Sigmoid colon (tissue), 7 donors: ENCODE measurements around the gene RBM47. TPM values are rescaled to one million over a fixed set of nuclear protein-coding genes. Genes with fewer than 3 reads are reported as not detected.

Experiments used
- DNase-seq: peaks from one replicate; pipeline ENCODE4 v3.0.0-alpha.2; 2019
- H3K27ac ChIP-seq, 4 donors: fragments of 200-600 bp; sonication (generic); one replicate each; pipeline ENCODE4 v1.5.1; 2016 to 2019; ENCODE audit warnings: mild to moderate bottlenecking in 1 of 4
- H3K27me3 ChIP-seq, 3 donors: fragments of 200-600 bp; sonication (generic); one replicate each; pipeline ENCODE4 v1.5.1; 2019; ENCODE audit warnings: mild to moderate bottlenecking in 1 of 3
- H3K36me3 ChIP-seq, 4 donors: fragments of 200-600 bp; sonication (generic); one replicate each; pipeline ENCODE4 v1.5.1; 2016 to 2019
- H3K4me1 ChIP-seq, 4 donors: fragments of 200-600 bp; sonication (generic); one replicate each; pipeline ENCODE4 v1.5.1; 2017 to 2019
- H3K4me3 ChIP-seq, 4 donors: fragments of 200-600 bp; sonication (generic); one replicate each; pipeline ENCODE4 v1.5.1; 2017 to 2019; ENCODE audit warnings: mild to moderate bottlenecking in 2 of 4, moderate library complexity in 1 of 4
- H3K9me3 ChIP-seq, 4 donors: fragments of 200-600 bp in 3 of 4; sonication (generic) in 3 of 4; one replicate each; pipeline versions ENCODE4 v1.5.1 to v1.6.1; 2013 to 2019
- CTCF ChIP-seq, 4 experiments: fragments of 450-650 bp in 3 of 4; fragments of 200-600 bp in 1 of 4; IDR thresholded peaks; one replicate each; pipeline ENCODE4 v1.5.1; 2016 to 2019; ENCODE audit warnings: antibody characterized with exemption in 4 of 4, mild to moderate bottlenecking in 3 of 4, moderate library complexity in 2 of 4
- EP300 ChIP-seq, 4 donors: sonication (generic); formaldehyde crosslinking; IDR thresholded peaks; one replicate each; pipeline ENCODE4 v1.6.1; 2017; ENCODE audit warnings: antibody characterized with exemption in 4 of 4
- POLR2A ChIP-seq, 2 donors: fragments of 450-650 bp; IDR thresholded peaks; one replicate each; pipeline ENCODE4 v1.6.1; 2016; ENCODE audit warnings: antibody characterized with exemption in 2 of 2, mild to moderate bottlenecking in 2 of 2, moderate library complexity in 2 of 2
- POLR2AphosphoS5 ChIP-seq, 4 donors: sonication (generic); formaldehyde crosslinking; IDR thresholded peaks; one replicate each; pipeline ENCODE4 v1.6.1; 2017; ENCODE audit warnings: antibody characterized with exemption in 4 of 4
- WGBS, 2 donors: extraction: QIAGEN DNeasy Blood & Tissue Kit; methylation state at CpG; one replicate each; pipeline ENCODE4 v1.1.7; 2013; 5-methylcytosine and 5-hydroxymethylcytosine counted together
- intact Hi-C: fragments of 100-400 bp; cut with DNase I; formaldehyde crosslinking; loops from one replicate; pipeline ENCODE4 v1.15.1; 2023
- polyA plus RNA-seq, 3 donors: library from polyadenylated mRNA; stranded (reverse); fragments of 200-250 nt; gene quantifications; one replicate each; pipeline ENCODE4 v1.2.3, GENCODE V29; 2013
- total RNA-seq, 4 donors: library from RNA; depleted of rRNA; stranded (reverse); fragments of >200 nt; gene quantifications; one replicate each; pipeline ENCODE4 v1.1.0, GENCODE V29; 2016
- donor health status: healthy with polysubstance abuse.
- donor health status: Bipolar disorder and iron deficiency.
- donor health status: healthy.

RBM47 gene
- total and polyA plus RNA-seq, 7 donors, result 7.2 to 148 (median 21.2) TPM

- Histone ChIP-seq H3K27me3 (no peaks in the 10 kb centered on the region), H3K4me3 (no peak overlapping the region), H3K36me3 (no peaks in the 10 kb centered on the region), H3K4me1 (no peaks in the 10 kb centered on the region), H3K9me3 (no peaks in the 10 kb centered on the region), H3K27ac (no peak overlapping the region)
- WGBS, 2 donors, result 92 to 93% methylated on average over 4 of the region's 4 CpGs
- intact Hi-C loops, result no loop called here
- no peak for DNase-seq
- TF ChIP-seq CTCF (IDR thresholded peaks at IDR 0.05) (no peak), EP300 (IDR thresholded peaks at IDR 0.05) (no peak), POLR2AphosphoS5 (IDR thresholded peaks at IDR 0.05) (no peak), POLR2A (IDR thresholded peaks at IDR 0.05) (no peak)
These were observed 17.4 kb downstream of the RBM47 start for GRCh38 chr4:40612283-40612682.

GRCh38 chr4:40608628-40609027, 21.0 kb downstream of the RBM47 start:
- intact Hi-C loops, result no loop called here
- H3K9me3 ChIP-seq, result no peaks in the 10 kb centered on the region
- no peaks in the 10 kb centered on the region for H3K36me3 ChIP-seq
- H3K27ac ChIP-seq, result no peak overlapping the region
- H3K4me3 ChIP-seq, result no peak overlapping the region
- WGBS, 2 donors, result 85 to 88% methylated on average over 2 of the region's 2 CpGs
- no peaks in the 10 kb centered on the region for H3K27me3 ChIP-seq
- H3K4me1 ChIP-seq, result no peaks in the 10 kb centered on the region
- no peak for TF ChIP-seq POLR2A (IDR thresholded peaks at IDR 0.05)
- TF ChIP-seq EP300 (IDR thresholded peaks at IDR 0.05), result no peak
- no peak for DNase-seq

DNA sequence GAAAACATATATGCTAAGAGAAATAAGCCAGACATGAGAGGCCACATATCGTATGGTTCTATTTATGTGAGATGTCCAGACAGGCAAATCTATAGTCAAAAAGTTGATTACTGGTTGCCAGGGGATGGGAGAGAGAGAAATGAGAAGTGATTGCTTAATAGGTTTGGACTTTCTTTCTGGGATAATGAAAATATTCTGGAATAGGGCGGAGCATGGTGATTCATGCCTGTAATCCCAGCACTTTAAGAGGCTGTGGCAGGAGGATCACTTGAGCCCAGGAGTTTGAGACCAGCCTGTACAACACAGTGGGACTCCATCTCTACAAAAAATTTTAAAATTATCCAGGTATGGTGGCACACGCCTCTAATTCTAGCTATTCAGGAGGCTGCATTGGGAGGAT, 22.4 kb downstream of the RBM47 start:
- H3K36me3 ChIP-seq, result no peaks in the 10 kb centered on the region
- no peaks in the 10 kb centered on the region for H3K4me1 ChIP-seq
- intact Hi-C loops, result no loop called here
- no peaks in the 10 kb centered on the region for H3K9me3 ChIP-seq
- no peak for TF ChIP-seq CTCF (IDR thresholded peaks at IDR 0.05)
- TF ChIP-seq EP300 (IDR thresholded peaks at IDR 0.05), result no peak
- no peak for TF ChIP-seq POLR2AphosphoS5 (IDR thresholded peaks at IDR 0.05)
- TF ChIP-seq POLR2A (IDR thresholded peaks at IDR 0.05), result no peak
- H3K27me3 ChIP-seq, result no peaks in the 10 kb centered on the region
- no peak overlapping the region for H3K4me3 ChIP-seq
- WGBS, 2 donors, result 92 to 93% methylated on average over 3 of the region's 3 CpGs
- H3K27ac ChIP-seq, result no peak overlapping the region
- DNase-seq, result no peak

GRCh38 chr4:40606239-40606767, 23.4 kb downstream of the RBM47 start:
- TF ChIP-seq POLR2A (IDR thresholded peaks at IDR 0.05) (no peak), POLR2AphosphoS5 (IDR thresholded peaks at IDR 0.05) (no peak), EP300 (IDR thresholded peaks at IDR 0.05) (no peak), CTCF (IDR thresholded peaks at IDR 0.05) (no peak)
- Histone ChIP-seq H3K4me3 (no peak overlapping the region), H3K4me1 (no peaks in the 10 kb centered on the region), H3K9me3 (no peaks in the 10 kb centered on the region), H3K27me3 (no peaks in the 10 kb centered on the region), H3K27ac (no peak overlapping the region), H3K36me3 (no peaks in the 10 kb centered on the region)
- intact Hi-C loops, result no loop called here
- no peak for DNase-seq
- WGBS, 2 donors, result 84 to 90% methylated on average over 6 of the region's 6 CpGs

- Histone ChIP-seq H3K4me1 (no peaks in the 10 kb centered on the region), H3K27me3 (no peaks in the 10 kb centered on the region), H3K9me3 (no peaks in the 10 kb centered on the region), H3K36me3 (no peaks in the 10 kb centered on the region), H3K4me3 (no peak overlapping the region), H3K27ac (no peak overlapping the region)
- intact Hi-C loops, result no loop called here
- DNase-seq, result no peak
- TF ChIP-seq POLR2AphosphoS5 (IDR thresholded peaks at IDR 0.05), result no peak
- TF ChIP-seq POLR2A (IDR thresholded peaks at IDR 0.05), result no peak
- no peak for TF ChIP-seq EP300 (IDR thresholded peaks at IDR 0.05)
- TF ChIP-seq CTCF (IDR thresholded peaks at IDR 0.05), result no peak
These were observed 26.4 kb downstream of the RBM47 start for GRCh38 chr4:40603281-40603680.
